ENCODE results near the gene GHRHR.

Gene GHRHR

GRCh38 chr7:31020161-31020560, 56.4 kb downstream of the GHRHR start:
- no peaks in the 10 kb centered on the region for H3K79me2 ChIP-seq (ENCODE audit: insufficient read depth, low read length)
- peaks cover 3% of the 10 kb centered on the region for H4K20me1 ChIP-seq (ENCODE audit: insufficient read depth, low read length)
- H3K27me3 ChIP-seq (ENCODE audit: insufficient read depth, low read length, poor library complexity): peaks cover 12% of the 10 kb centered on the region
- no peak overlapping the region for H2AFZ ChIP-seq (ENCODE audit: low read depth, low read length)
- no peaks in the 10 kb centered on the region for H3K9me3 ChIP-seq (ENCODE audit: insufficient read depth, low read length, severe bottlenecking)
- H3K36me3 ChIP-seq (ENCODE audit: insufficient read depth, low read length): no peaks in the 10 kb centered on the region
- ATAC-seq (ENCODE audit: insufficient read depth, low read depth) (no peak), DNase-seq (no peak)
- H3K4me2 ChIP-seq (ENCODE audit: insufficient read depth, low read length): no peak overlapping the region
- peaks cover 7% of the 10 kb centered on the region; the same call in 1 of the 2 replicates for H3K4me1 ChIP-seq (ENCODE audit: insufficient read depth, low read length)
- TF ChIP-seq CTCF (IDR thresholded peaks at IDR 0.05; ENCODE audit: borderline replicate concordance, extremely low read depth, low read length, poor library complexity, severe bottlenecking) (no peak), EZH2 (IDR thresholded peaks at IDR 0.05; ENCODE audit: borderline replicate concordance, low read depth, low read length, severe bottlenecking) (no peak)
- no peak overlapping the region for H3K9ac ChIP-seq (ENCODE audit: low read depth, low read length)
- H3K27ac ChIP-seq (ENCODE audit: low read length): no peak overlapping the region
- no peak overlapping the region for H3K4me3 ChIP-seq (ENCODE audit: low read depth in 1 of 2, low read length in 2 of 2)

GRCh38 chr7:31020652-31021051, 56.9 kb downstream of the GHRHR start:
- TF ChIP-seq EZH2 (IDR thresholded peaks at IDR 0.05; ENCODE audit: borderline replicate concordance, low read depth, low read length, severe bottlenecking) (no peak), CTCF (IDR thresholded peaks at IDR 0.05; ENCODE audit: borderline replicate concordance, extremely low read depth, low read length, poor library complexity, severe bottlenecking) (no peak)
- no peak for ATAC-seq (ENCODE audit: insufficient read depth, low read depth)
- Histone ChIP-seq H3K79me2 (ENCODE audit: insufficient read depth, low read length) (no peaks in the 10 kb centered on the region), H4K20me1 (ENCODE audit: insufficient read depth, low read length) (peaks cover 3% of the 10 kb centered on the region), H3K9me3 (ENCODE audit: insufficient read depth, low read length, severe bottlenecking) (no peaks in the 10 kb centered on the region), H3K9ac (ENCODE audit: low read depth, low read length) (no peak overlapping the region), H2AFZ (ENCODE audit: low read depth, low read length) (no peak overlapping the region), H3K4me1 (ENCODE audit: insufficient read depth, low read length) (peaks cover 7% of the 10 kb centered on the region; the same call in 1 of the 2 replicates), H3K4me3 (ENCODE audit: low read depth in 1 of 2, low read length in 2 of 2) (no peak overlapping the region), H3K36me3 (ENCODE audit: insufficient read depth, low read length) (no peaks in the 10 kb centered on the region), H3K27ac (ENCODE audit: low read length) (no peak overlapping the region), H3K27me3 (ENCODE audit: insufficient read depth, low read length, poor library complexity) (peaks cover 10% of the 10 kb centered on the region), H3K4me2 (ENCODE audit: insufficient read depth, low read length) (no peak overlapping the region)
- DNase-seq: no peak

- Histone ChIP-seq H3K27me3 (ENCODE audit: insufficient read depth, low read length, poor library complexity) (peaks cover 12% of the 10 kb centered on the region), H3K36me3 (ENCODE audit: insufficient read depth, low read length) (no peaks in the 10 kb centered on the region), H2AFZ (ENCODE audit: low read depth, low read length) (no peak overlapping the region), H3K9ac (ENCODE audit: low read depth, low read length) (no peak overlapping the region), H4K20me1 (ENCODE audit: insufficient read depth, low read length) (peaks cover 3% of the 10 kb centered on the region), H3K4me1 (ENCODE audit: insufficient read depth, low read length) (peaks cover 7% of the 10 kb centered on the region; the same call in 1 of the 2 replicates), H3K4me2 (ENCODE audit: insufficient read depth, low read length) (no peak overlapping the region), H3K79me2 (ENCODE audit: insufficient read depth, low read length) (no peaks in the 10 kb centered on the region), H3K27ac (ENCODE audit: low read length) (no peak overlapping the region), H3K4me3 (ENCODE audit: low read depth in 1 of 2, low read length in 2 of 2) (no peak overlapping the region), H3K9me3 (ENCODE audit: insufficient read depth, low read length, severe bottlenecking) (no peaks in the 10 kb centered on the region)
- ATAC-seq (ENCODE audit: insufficient read depth, low read depth) (no peak), DNase-seq (no peak)
- TF ChIP-seq EZH2 (IDR thresholded peaks at IDR 0.05; ENCODE audit: borderline replicate concordance, low read depth, low read length, severe bottlenecking) (no peak), CTCF (IDR thresholded peaks at IDR 0.05; ENCODE audit: borderline replicate concordance, extremely low read depth, low read length, poor library complexity, severe bottlenecking) (no peak)
These were observed 58.4 kb downstream of the GHRHR start for GRCh38 chr7:31022117-31022516.

- peaks cover 3% of the 10 kb centered on the region for H4K20me1 ChIP-seq (ENCODE audit: insufficient read depth, low read length)
- H3K27me3 ChIP-seq (ENCODE audit: insufficient read depth, low read length, poor library complexity): peaks cover 12% of the 10 kb centered on the region
- no peak overlapping the region for H2AFZ ChIP-seq (ENCODE audit: low read depth, low read length)
- H3K4me2 ChIP-seq (ENCODE audit: insufficient read depth, low read length): no peak overlapping the region
- H3K4me1 ChIP-seq (ENCODE audit: insufficient read depth, low read length): peaks cover 7% of the 10 kb centered on the region; the same call in 1 of the 2 replicates
- ATAC-seq (ENCODE audit: insufficient read depth, low read depth): no peak
- no peak overlapping the region for H3K9ac ChIP-seq (ENCODE audit: low read depth, low read length)
- no peak overlapping the region for H3K27ac ChIP-seq (ENCODE audit: low read length)
- TF ChIP-seq EZH2 (IDR thresholded peaks at IDR 0.05; ENCODE audit: borderline replicate concordance, low read depth, low read length, severe bottlenecking): no peak
- no peak for TF ChIP-seq CTCF (IDR thresholded peaks at IDR 0.05; ENCODE audit: borderline replicate concordance, extremely low read depth, low read length, poor library complexity, severe bottlenecking)
- H3K79me2 ChIP-seq (ENCODE audit: insufficient read depth, low read length): no peaks in the 10 kb centered on the region
- H3K9me3 ChIP-seq (ENCODE audit: insufficient read depth, low read length, severe bottlenecking): no peaks in the 10 kb centered on the region
- no peaks in the 10 kb centered on the region for H3K36me3 ChIP-seq (ENCODE audit: insufficient read depth, low read length)
- H3K4me3 ChIP-seq (ENCODE audit: low read depth in 1 of 2, low read length in 2 of 2): no peak overlapping the region
- no peak for DNase-seq
These were observed 59.0 kb downstream of the GHRHR start for GRCh38 chr7:31022726-31023125.
